Mesendoderm (in vitro differentiated cells): ENCODE results near the gene KIAA1328.

Experiments used
- DNase-seq: peaks from one replicate; pipeline ENCODE4 v3.0.0; 2013
- H2AK5ac ChIP-seq: 2 replicates; pipeline ENCODE4 v1.6.1; 2013; ENCODE audit warnings: low read length, inconsistent platforms
- H2BK120ac ChIP-seq: 2 replicates; pipeline ENCODE4 v1.6.1; 2013; ENCODE audit warnings: low read depth, mild to moderate bottlenecking, low read length, moderate library complexity, mixed read lengths
- H2BK15ac ChIP-seq: replicated peaks from 2 replicates; pipeline ENCODE4 v1.6.1; 2013; ENCODE audit warnings: low read depth, mild to moderate bottlenecking, moderate library complexity
- H2BK5ac ChIP-seq: 2 replicates; pipeline ENCODE4 v1.6.1; 2013; ENCODE audit warnings: low read length, inconsistent platforms
- H3K18ac ChIP-seq: 2 replicates; pipeline ENCODE4 v1.6.1; 2013; ENCODE audit warnings: mild to moderate bottlenecking, low read length, mixed read lengths
- H3K23ac ChIP-seq: one replicate; pipeline ENCODE4 v1.6.1; 2013; ENCODE audit warnings: low read length
- H3K27ac ChIP-seq: 2 replicates; pipeline ENCODE4 v1.5.1; 2013; ENCODE audit warnings: low read depth, mild to moderate bottlenecking, inconsistent platforms, low read length, moderate library complexity
- H3K27me3 ChIP-seq: 2 replicates; pipeline ENCODE4 v1.6.1; 2013; ENCODE audit warnings: low read length, control low read depth, mild to moderate bottlenecking, inconsistent platforms; ENCODE audit not compliant: insufficient read depth, poor library complexity
- H3K36me3 ChIP-seq: 2 replicates; pipeline ENCODE4 v1.6.1; 2013; ENCODE audit warnings: low read length, inconsistent platforms; ENCODE audit not compliant: control insufficient read depth, insufficient read depth
- H3K4ac ChIP-seq: one replicate; pipeline ENCODE4 v1.6.1; 2013; ENCODE audit warnings: low read depth, mild to moderate bottlenecking, low read length, moderate library complexity
- H3K4me1 ChIP-seq: 2 replicates; pipeline ENCODE4 v1.6.1; 2013; ENCODE audit warnings: low read depth, low read length, inconsistent platforms; ENCODE audit not compliant: control insufficient read depth
- H3K4me2 ChIP-seq: 2 replicates; pipeline ENCODE4 v1.6.1; 2013; ENCODE audit warnings: low read length
- H3K4me3 ChIP-seq: 2 replicates; pipeline ENCODE4 v1.5.1; 2013; ENCODE audit warnings: mild to moderate bottlenecking, low read length
- H3K56ac ChIP-seq: one replicate; pipeline ENCODE4 v1.6.1; 2013; ENCODE audit warnings: low read length
- H3K79me1 ChIP-seq: 2 replicates; pipeline ENCODE4 v1.6.1; 2013; ENCODE audit warnings: low read length, inconsistent platforms
- H3K79me2 ChIP-seq: 2 replicates; pipeline ENCODE4 v1.6.1; 2013; ENCODE audit warnings: mild to moderate bottlenecking, low read length; ENCODE audit not compliant: control insufficient read depth, insufficient read depth
- H3K9ac ChIP-seq: 2 replicates; pipeline ENCODE4 v1.6.1; 2013; ENCODE audit warnings: low read length, inconsistent platforms
- H4K5ac ChIP-seq: one replicate; pipeline ENCODE4 v1.6.1; 2013; ENCODE audit warnings: low read length
- H4K8ac ChIP-seq: one replicate; pipeline ENCODE4 v1.6.1; 2013; ENCODE audit warnings: low read depth, mild to moderate bottlenecking, control low read depth, low read length, moderate library complexity
- WGBS: extraction: QIAGEN DNeasy Blood & Tissue Kit; methylation state at CpG from one replicate; pipeline ENCODE4 v1.1.7; 2013; ENCODE audit warnings: low lambda C conversion rate, missing lambda C conversion rate; ENCODE audit not compliant: insufficient coverage; ENCODE audit errors: extremely low coverage; 5-methylcytosine and 5-hydroxymethylcytosine counted together

Gene KIAA1328

GRCh38 chr18:37170984-37171383 lies 342.1 kb downstream of the KIAA1328 start:
- no peak overlapping the region for H3K4me2 ChIP-seq
- no peak overlapping the region for H3K18ac ChIP-seq
- no peak overlapping the region for H3K9ac ChIP-seq
- H2BK15ac ChIP-seq, result no peak overlapping the region
- H4K5ac ChIP-seq, result no peak overlapping the region
- H3K56ac ChIP-seq, result no peak overlapping the region
- no peak overlapping the region for H2BK120ac ChIP-seq
- no peak overlapping the region for H2AK5ac ChIP-seq
- no peak overlapping the region for H3K27ac ChIP-seq
- H3K4ac ChIP-seq, result no peak overlapping the region
- peak overlapping the region; percentile 56 for H4K8ac ChIP-seq
- no peak overlapping the region for H3K23ac ChIP-seq
- no peak overlapping the region for H3K4me3 ChIP-seq
- H2BK5ac ChIP-seq, result no peak overlapping the region
- DNase-seq, result no peak
- no peaks in the 10 kb centered on the region for H3K79me1 ChIP-seq
- H3K27me3 ChIP-seq, result no peaks in the 10 kb centered on the region
- H3K4me1 ChIP-seq, result no peaks in the 10 kb centered on the region
- no peaks in the 10 kb centered on the region for H3K79me2 ChIP-seq
- no peaks in the 10 kb centered on the region for H3K36me3 ChIP-seq

DNA sequence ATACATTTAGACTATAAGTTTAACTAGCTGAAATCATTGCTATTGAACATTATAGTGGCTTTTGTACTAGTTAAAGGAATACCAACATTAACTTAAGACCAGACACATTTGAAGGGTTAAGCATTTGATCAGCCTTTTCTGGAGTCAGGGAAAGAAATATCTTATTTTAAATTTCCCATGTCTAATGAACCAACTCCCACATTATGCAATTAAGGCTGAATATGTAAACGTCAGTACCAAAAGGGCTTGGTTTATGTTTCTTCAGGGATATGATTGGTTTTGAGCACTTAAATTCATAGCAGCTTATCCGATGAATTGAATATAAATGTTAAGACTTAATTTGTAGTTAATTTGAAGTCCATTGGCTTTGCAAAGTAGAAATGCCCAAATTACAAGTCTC lies 344.5 kb downstream of the KIAA1328 start:
- Histone ChIP-seq H3K36me3 (no peaks in the 10 kb centered on the region), H3K18ac (no peak overlapping the region), H3K4me2 (no peak overlapping the region), H3K79me1 (no peaks in the 10 kb centered on the region), H3K9ac (no peak overlapping the region), H2BK15ac (no peak overlapping the region), H3K56ac (no peak overlapping the region), H3K4ac (no peak overlapping the region), H2BK120ac (no peak overlapping the region), H3K4me3 (no peak overlapping the region), H2AK5ac (no peak overlapping the region), H3K23ac (no peak overlapping the region), H3K4me1 (peaks cover 2% of the 10 kb centered on the region), H4K5ac (no peak overlapping the region), H2BK5ac (no peak overlapping the region), H3K79me2 (no peaks in the 10 kb centered on the region), H3K27me3 (no peaks in the 10 kb centered on the region), H3K27ac (no peak overlapping the region), H4K8ac (no peak overlapping the region)
- no peak for DNase-seq
- WGBS, result no CpG with 5 or more reads among the region's 2 CpGs

DNA sequence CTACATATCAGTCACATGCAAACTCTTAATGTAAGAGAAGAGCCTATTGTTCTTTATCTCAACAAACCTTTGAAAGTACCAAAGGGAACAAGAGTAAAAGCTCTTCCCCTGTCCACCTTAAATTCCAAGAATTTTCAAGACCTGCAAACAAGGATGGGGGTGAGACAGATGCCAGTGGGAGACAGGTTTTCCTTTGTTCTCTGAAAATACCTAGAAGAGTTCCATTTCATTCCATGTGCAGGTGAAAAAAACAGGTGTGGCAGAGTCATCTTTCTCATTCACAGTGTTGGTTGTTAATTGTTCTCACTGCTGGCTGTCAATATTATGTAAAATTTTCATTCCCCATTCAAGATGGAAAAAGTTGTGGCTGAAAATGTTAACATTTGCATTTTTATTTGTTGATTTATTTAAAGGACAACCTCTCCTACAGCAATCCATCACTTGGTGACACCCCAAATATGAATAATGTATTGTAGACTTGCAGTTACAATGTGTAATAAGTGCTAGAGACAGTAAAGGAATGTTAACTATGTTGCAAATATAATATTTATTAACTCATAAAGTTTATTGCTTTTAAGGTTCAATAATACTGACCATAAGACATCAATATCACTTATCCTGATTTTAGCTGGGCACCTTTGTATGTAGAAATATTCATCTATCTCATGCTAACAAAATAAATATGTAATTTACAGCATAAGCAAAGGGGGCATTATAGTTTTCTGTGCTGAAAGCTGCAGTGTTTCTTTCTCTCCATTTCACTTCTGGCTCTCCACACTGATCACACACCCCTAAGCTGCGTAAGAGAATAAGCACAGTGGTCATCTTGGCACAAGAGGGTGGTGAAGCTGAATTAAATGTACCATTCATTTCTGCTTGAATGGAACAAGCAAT lies 347.0 kb downstream of the KIAA1328 start:
- H3K27me3 ChIP-seq, result no peaks in the 10 kb centered on the region
- peak overlapping the region; percentile 29 for H2BK5ac ChIP-seq
- no peaks in the 10 kb centered on the region for H3K79me2 ChIP-seq
- H3K9ac ChIP-seq, result no peak overlapping the region
- no peak overlapping the region for H2BK120ac ChIP-seq
- DNase-seq, result peak; percentile 71
- H4K8ac ChIP-seq, result no peak overlapping the region
- no peak overlapping the region for H2AK5ac ChIP-seq
- H3K18ac ChIP-seq, result peak overlapping the region; percentile 68
- no peak overlapping the region for H3K4ac ChIP-seq
- H3K27ac ChIP-seq, result no peak overlapping the region
- WGBS, result no CpG with 5 or more reads among the region's 1 CpG
- H2BK15ac ChIP-seq, result no peak overlapping the region
- no peak overlapping the region for H3K4me2 ChIP-seq
- H3K36me3 ChIP-seq, result no peaks in the 10 kb centered on the region
- H3K56ac ChIP-seq, result peak overlapping the region; percentile 26
- H3K4me3 ChIP-seq, result no peak overlapping the region
- H3K79me1 ChIP-seq, result no peaks in the 10 kb centered on the region
- peaks cover 2% of the 10 kb centered on the region for H3K4me1 ChIP-seq
- H3K23ac ChIP-seq, result no peak overlapping the region
- H4K5ac ChIP-seq, result no peak overlapping the region

GRCh38 chr18:37176621-37176934 lies 347.7 kb downstream of the KIAA1328 start:
- Histone ChIP-seq H3K4ac (no peak overlapping the region), H3K36me3 (no peaks in the 10 kb centered on the region), H4K8ac (no peak overlapping the region), H3K9ac (no peak overlapping the region), H3K4me1 (peaks cover 2% of the 10 kb centered on the region), H3K79me1 (no peaks in the 10 kb centered on the region), H2AK5ac (no peak overlapping the region), H2BK5ac (peak overlapping the region; percentile 29), H3K4me2 (no peak overlapping the region), H3K18ac (peak overlapping the region; percentile 68), H3K4me3 (no peak overlapping the region), H2BK15ac (no peak overlapping the region), H3K23ac (no peak overlapping the region), H4K5ac (no peak overlapping the region), H3K56ac (peak overlapping the region; percentile 26), H3K27ac (no peak overlapping the region), H3K27me3 (no peaks in the 10 kb centered on the region), H3K79me2 (no peaks in the 10 kb centered on the region), H2BK120ac (no peak overlapping the region)
- DNase-seq, result peak; percentile 65

DNA sequence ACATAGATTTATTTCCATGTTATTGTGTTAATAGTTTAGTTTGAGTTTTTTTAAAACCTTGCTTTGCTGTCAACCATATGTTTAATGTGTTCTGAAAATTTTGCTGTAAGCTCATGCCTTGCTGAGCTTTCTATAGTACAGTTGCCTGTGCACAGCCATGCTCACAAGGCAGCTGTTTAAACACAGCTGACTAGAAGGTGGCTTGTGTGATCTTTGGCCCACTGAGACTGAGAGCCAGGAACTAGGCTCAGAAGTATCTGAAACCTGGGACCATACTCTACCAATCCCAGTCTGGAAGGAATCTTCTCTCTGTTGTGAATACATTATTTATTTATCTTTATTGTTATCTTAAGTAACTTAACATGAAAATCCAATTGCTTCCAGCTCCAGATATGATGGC lies 350.5 kb downstream of the KIAA1328 start:
- H3K23ac ChIP-seq, result no peak overlapping the region
- no peak overlapping the region for H4K5ac ChIP-seq
- no peak overlapping the region for H3K4ac ChIP-seq
- no peak overlapping the region for H3K27ac ChIP-seq
- H2BK15ac ChIP-seq, result no peak overlapping the region
- DNase-seq, result no peak
- no peaks in the 10 kb centered on the region for H3K36me3 ChIP-seq
- H2BK120ac ChIP-seq, result no peak overlapping the region
- H3K9ac ChIP-seq, result no peak overlapping the region
- H3K79me1 ChIP-seq, result no peaks in the 10 kb centered on the region
- H3K18ac ChIP-seq, result no peak overlapping the region
- H3K27me3 ChIP-seq, result no peaks in the 10 kb centered on the region
- peaks cover 2% of the 10 kb centered on the region for H3K4me1 ChIP-seq
- H2BK5ac ChIP-seq, result no peak overlapping the region
- no peak overlapping the region for H3K4me2 ChIP-seq
- H3K4me3 ChIP-seq, result no peak overlapping the region
- no peak overlapping the region for H2AK5ac ChIP-seq
- no peaks in the 10 kb centered on the region for H3K79me2 ChIP-seq
- no peak overlapping the region for H3K56ac ChIP-seq
- no peak overlapping the region for H4K8ac ChIP-seq

DNA sequence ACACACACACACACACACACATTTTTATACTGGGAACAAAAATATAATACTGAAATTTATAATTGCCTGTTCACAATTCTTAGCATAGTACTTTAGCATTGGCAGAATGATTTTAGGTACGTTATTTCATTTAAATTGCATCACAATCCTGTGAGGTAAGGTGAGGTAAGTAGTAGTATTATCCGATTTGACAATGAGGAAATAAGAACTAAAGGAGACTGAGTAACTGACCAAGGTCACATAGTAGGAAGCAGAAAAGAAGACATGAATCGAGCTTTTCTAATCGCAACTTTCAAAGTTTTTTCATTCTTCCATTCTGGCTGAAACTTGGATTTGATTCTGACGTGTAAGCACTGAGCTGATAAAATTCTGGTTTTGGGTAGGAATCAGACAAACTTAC lies 351.2 kb downstream of the KIAA1328 start:
- H3K18ac ChIP-seq, result no peak overlapping the region
- no peak overlapping the region for H3K4ac ChIP-seq
- H3K36me3 ChIP-seq, result no peaks in the 10 kb centered on the region
- no peak overlapping the region for H2BK5ac ChIP-seq
- H3K79me2 ChIP-seq, result no peaks in the 10 kb centered on the region
- no peaks in the 10 kb centered on the region for H3K27me3 ChIP-seq
- H3K56ac ChIP-seq, result no peak overlapping the region
- no CpG with 5 or more reads among the region's 5 CpGs for WGBS
- H2BK120ac ChIP-seq, result no peak overlapping the region
- H3K9ac ChIP-seq, result no peak overlapping the region
- H3K23ac ChIP-seq, result no peak overlapping the region
- H2BK15ac ChIP-seq, result no peak overlapping the region
- H3K4me1 ChIP-seq, result peaks cover 2% of the 10 kb centered on the region
- no peak overlapping the region for H4K5ac ChIP-seq
- no peaks in the 10 kb centered on the region for H3K79me1 ChIP-seq
- no peak overlapping the region for H4K8ac ChIP-seq
- no peak for DNase-seq
- H2AK5ac ChIP-seq, result no peak overlapping the region
- no peak overlapping the region for H3K4me3 ChIP-seq
- H3K4me2 ChIP-seq, result no peak overlapping the region
- no peak overlapping the region for H3K27ac ChIP-seq
